NCI-H226 (cell line): ENCODE measurements around the gene TBC1D32.
"Not testable (repeated sequence)": the region's sequence is repeated elsewhere in the genome, so short reads cannot be mapped to it uniquely, and the experiment has no call there.

Experiments used
- DNase-seq: peaks from one replicate; pipeline ENCODE4 v3.0.0-alpha.2; 2015

The TBC1D32 gene

DNA sequence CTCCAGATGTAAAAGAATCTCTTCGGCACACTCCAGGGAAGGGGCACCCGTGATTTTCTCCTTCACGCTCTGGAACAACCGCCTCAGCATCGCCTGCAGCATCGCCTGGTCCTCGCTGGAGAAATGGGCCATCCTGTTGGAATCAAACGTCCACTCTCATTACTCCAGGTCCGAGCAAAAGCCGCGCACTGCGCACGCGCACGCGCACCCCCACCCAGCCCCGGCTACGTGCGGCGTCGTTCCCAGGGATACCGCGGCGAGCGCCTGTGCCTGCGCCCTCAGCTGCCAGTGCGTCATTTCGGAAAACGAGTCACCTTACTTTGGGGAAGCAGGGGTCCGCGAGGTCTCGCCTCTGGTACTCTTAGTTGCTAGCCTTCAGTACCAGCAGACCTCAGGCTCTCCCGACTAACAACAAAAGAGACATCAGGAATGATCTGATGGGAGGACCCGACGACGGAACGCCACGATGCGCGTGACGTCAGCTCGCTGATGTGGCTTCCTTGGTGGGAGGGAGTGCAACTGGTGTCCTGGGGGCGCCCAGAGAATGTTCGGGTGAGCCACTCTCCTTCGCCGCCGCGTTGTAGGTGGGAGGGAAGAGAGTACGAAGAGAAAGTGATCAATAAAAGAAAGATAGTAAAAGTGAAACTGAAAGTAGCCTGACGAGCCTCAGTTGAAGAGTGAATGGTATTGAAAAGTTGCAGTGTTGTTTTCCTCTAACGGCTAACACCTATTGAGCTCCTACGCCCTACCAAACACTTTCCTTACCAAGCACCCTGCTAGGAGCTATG is at the start of gene TBC1D32:
TBC1D32 (minus strand) TSS at position 182 of the 788 bp plus-strand sequence; CDS start at position 132, 50 bp downstream.
- peak; percentile 86 for DNase-seq

DNA sequence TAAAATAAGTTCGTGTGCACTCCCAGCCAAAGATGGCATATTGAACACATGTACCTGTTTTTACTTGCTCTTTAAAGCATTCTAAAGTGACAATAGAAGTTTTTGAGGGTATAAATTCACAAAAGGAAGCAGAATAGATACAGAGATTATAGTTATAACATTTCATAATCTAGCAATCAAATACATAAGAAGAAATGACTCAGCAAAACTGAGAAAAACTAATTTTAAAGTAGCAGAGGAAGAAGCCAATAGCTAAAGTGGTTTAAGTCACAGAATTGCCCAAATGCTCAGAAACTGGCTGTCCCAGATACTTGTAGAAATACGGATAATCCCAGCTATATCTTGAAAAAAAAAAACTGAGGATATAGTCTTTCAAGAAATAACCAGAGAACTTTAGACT is 49.2 kb upstream of the TBC1D32 start:
- no peak for DNase-seq

- DNase-seq, result peak; percentile 45
These were observed 48.3 kb upstream of the TBC1D32 start for GRCh38 chr6:121382467-121383121.

GRCh38 chr6:121376411-121376810 is 42.1 kb upstream of the TBC1D32 start:
- DNase-seq, result no peak

GRCh38 chr6:121374219-121374618 is 39.9 kb upstream of the TBC1D32 start:
- not testable (repeated sequence) for DNase-seq

DNA sequence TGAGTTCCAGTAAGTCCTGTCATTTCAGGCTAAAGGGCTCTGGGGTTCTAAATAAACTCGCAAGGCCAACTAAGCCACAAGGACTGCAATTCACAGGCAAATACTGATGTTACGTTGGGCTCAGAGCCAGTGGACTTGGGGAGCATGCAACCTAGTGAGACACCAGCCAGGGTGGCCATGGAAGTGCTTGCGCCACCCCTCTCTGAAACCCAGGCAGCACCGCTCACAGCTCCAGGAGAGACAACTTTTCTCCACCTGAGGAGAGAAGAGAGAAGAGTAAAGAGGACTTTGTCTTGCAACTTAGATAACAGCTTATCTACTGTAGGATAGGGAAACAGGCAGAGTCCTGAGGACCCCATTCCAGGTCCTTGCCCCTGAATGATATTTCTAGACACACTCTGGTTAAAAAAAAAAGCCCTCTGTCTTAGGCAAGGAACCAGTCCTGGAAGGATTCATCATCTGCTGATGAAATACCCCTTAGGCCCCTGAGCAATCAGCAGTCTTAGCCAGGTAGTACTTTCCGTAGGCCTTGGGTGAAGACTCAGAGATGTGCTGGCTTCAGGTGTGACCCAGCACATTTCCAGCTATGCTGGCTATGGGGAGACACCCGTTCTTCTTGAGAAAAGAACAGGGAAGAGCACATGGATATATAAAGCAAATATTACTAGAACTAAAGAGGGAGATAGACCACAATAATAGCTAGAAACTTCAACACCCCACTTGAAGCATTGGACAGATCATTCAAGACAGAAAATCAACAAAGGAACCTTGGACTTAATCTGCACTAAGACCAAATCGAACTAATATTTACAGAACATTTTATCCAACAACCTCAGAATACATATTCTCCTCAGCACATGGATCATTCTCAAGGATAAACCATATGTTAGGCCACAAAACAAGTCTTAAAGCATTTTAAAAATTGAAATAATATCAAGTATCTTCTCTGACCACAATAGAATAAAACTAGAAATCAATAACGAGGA is 31.5 kb upstream of the TBC1D32 start:
- no peak for DNase-seq

DNA sequence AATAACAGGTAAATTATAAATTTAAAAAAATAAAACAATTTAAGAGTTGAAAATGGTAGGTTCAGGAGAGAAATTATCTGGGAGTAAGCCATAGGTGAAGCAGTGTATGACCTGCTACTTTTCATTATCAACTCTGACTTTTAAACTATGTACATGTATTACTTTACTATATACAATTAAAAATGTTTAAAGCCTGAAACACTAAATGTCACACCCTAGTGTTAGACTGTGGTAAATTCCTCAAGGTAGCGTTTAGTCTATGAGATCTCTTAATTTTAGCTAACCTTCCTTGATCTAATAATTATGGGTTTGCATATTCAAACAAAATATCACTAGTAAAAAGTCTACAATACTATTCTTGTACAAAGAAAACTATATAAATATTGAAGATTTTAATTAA is 22.3 kb upstream of the TBC1D32 start:
- no peak for DNase-seq

GRCh38 chr6:121354764-121355163 is 20.5 kb upstream of the TBC1D32 start:
- DNase-seq, result no peak

- no peak for DNase-seq
These were observed 18.7 kb upstream of the TBC1D32 start for GRCh38 chr6:121352941-121353340.

DNA sequence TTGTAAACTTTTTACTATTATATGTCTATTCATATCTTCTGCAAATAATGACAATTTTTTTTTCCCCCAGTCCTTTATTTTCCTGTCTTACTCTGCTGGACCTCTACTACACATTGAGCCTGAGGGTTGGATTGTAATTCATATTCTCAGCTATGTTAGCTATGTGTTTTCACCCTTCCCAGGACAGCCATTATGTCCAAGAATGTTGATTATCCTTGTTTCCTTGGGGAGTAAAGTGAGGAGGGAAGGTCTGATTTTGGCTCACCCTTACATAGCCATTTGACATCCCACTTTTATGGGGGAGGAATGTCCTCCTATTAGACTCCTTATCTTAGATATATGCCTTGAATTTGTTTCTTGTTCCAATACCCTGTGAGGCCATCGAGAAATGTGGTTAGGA is 17.6 kb upstream of the TBC1D32 start:
- peak; percentile 53 for DNase-seq

DNA sequence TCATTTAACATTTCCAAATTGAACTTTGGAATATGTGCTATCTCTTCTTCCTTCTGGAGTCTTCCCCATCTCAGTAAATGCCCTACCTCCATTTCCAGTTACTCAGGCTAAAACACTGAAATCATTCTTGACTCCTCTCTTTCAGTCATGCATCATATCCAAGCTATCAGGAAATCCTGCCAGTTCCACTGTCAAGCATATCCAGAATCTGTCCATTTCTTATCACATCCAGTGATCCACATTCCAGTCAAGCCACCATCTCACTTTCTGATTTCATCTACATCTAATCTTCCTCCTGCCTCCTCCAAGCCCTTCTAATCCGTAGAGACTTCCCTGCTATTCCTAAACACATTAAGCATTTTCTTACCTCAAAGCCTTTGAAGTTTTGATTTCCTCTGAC is 15.3 kb upstream of the TBC1D32 start:
- peak; percentile 57 for DNase-seq

DNA sequence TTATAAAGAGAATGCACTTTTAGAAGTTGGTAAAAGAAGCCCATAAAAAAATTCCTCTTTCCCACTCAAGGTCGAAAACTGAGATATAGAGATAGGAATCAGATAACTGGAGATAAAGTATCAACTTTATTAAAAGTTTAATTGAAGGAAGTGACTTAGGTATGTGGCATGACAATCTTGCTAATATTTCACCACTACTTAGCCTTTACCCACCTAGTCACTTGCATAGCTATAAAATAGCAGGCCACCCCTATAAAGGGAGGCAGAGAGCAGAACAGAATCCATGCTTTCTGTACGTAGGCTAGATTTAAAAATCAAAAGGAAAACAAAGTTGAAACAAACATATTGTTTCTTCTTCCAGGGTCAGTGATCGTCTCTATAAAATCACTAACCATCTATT is 13.2 kb upstream of the TBC1D32 start:
- no peak for DNase-seq

- no peak for DNase-seq
These were observed 10.3 kb upstream of the TBC1D32 start for GRCh38 chr6:121344539-121344938.

DNA sequence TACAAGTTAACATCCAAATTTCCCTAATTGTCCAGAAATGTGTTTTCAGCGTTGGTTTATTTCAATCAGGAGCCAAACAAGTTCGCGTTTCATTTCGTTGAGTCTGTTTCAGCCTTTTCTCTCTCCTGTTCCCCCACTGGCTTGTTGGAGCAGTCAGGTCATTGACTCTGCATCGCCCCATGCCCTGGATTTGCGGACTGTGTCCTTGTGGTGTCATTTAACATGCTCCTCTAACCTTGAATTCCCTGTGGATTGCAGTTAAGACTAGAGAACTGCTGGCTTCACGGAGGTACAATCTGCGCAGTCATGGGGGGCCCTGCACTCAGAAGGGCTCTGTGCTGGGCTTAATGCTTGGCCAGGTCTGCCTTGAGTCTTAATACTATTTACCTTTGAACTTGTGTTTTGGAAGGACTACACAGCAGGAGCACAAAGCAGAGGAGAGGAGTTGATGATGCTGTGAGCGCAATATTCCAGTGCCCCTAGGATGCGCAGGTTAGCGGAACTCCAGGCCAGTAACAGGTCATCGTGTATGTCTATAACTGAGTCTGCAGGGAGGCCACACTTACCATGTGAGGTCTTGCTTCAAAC is 5.5 kb upstream of the TBC1D32 start:
- no peak for DNase-seq

DNA sequence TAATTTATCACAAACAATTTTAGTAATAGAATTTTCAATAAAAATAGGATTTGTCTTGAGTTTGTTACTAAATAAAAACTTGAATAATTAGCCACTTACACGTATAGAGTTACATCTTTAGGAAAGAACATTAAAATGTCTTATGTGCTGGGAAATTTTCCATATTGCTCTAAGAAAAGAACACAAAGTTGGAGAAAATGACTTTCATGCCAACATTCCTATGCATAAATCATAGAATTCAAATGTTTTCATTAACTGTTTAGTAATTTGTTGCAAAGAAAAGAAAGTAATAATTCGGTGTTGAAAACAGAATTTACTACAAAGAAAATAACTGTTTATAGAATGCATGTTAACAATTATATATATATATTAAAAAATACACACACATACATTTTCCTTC is 4.7 kb upstream of the TBC1D32 start:
- no peak for DNase-seq

- no peak for DNase-seq
These were observed 4.1 kb upstream of the TBC1D32 start for GRCh38 chr6:121338366-121338765.

DNA sequence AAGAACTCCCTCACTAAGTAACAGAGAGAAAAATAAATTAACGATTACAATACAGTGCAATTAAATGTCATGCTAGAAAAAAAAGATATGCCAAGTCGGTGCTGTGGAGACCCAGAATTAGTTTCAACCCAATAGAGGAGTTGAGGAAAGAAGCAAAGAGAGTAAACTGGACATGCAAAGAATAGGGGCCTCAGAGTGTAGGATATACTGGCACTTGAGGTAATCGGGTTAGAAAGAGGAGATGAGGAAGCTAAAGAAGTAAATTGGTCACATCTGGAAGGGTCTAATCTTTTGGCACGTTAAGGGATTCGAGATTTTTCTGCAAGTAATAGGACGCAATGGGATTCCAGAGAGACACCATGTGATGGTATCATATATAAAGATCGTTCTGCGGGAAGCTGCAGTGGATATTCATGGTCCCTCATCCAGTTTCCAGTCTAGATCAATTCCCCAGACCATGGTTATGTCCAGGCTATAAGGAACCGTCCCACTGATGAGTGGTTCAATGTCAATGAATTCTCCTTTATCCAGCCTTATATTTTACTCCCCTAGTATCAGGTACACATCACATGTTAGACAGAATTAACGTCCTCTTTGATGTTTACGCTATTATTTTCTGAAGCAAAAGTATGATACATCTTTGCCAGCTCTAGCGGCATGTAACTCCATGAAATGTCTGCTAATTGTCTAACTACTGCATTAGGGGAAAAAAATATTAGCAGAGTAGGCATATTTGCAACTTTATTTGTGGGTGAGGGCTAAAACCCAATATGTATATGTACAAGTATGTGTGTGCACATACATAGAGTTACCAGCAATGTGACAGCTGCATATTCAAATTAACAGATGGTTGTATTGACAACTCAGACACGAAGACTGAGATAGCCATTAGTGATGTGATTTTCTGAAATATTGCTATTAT is 1.1 kb upstream of the TBC1D32 start:
- no peak for DNase-seq

DNA sequence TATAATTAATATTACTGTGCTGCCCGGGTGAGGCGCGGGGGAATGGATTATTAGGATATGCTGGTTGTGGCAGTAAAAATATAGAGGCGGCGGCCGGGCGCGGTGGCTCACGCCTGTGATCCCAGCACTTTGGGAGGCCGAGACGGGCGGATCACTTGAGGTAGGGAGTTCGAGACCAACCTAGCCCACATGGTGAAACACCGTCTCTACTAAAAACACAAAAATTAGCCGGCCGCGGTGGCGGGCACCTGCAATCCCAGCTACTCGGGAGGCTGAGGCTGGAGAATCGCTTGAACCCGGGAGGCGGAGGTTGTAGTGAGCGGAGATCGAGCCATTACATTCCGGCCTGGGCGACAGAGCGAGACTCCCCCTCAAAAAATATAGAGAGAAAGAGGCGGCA is 586 bp downstream of the TBC1D32 start:
- not testable (repeated sequence) for DNase-seq

- no peak for DNase-seq
These were observed 1.1 kb downstream of the TBC1D32 start for GRCh38 chr6:121333196-121333595.

- DNase-seq, result no peak
These were observed 3.8 kb downstream of the TBC1D32 start for GRCh38 chr6:121330516-121330915.

- no peak for DNase-seq
These were observed 13.0 kb downstream of the TBC1D32 start for GRCh38 chr6:121321282-121321681.

GRCh38 chr6:121319603-121320002 is 14.7 kb downstream of the TBC1D32 start:
- DNase-seq, result no peak
